ENCODE data around the gene CLIC6. TPM values are rescaled to one million over a fixed set of nuclear protein-coding genes. Genes with fewer than 3 reads are reported as not detected.

Gene CLIC6
- total and polyA plus RNA-seq, 2 of the 8 experiments (the other 6 are each of a cell fraction or from before 2014, with no cell fraction given), result 0.42 to 1.3 TPM

DNA sequence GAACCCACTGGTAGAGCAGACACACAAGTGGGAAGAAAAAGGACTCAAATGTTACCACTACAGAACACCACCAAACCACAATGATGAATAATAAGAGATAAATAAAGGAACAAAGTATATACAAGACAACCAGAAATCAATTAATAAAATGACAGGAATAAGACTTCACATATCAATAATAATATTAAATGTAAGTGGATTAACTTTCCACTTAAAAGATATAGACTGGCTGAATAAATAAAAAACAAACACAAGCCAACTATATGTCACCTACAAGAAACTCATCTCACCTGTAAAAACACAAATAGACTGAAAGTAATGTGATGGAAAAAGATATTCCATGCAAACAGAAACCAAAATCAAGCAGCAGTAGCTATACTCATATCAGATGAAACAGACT lies 6.9 kb upstream of the CLIC6 start (continued):
- no peak for TF ChIP-seq CTCF (IDR thresholded peaks at IDR 0.05; ENCODE audit: control extremely low read depth in 1 of 3, insufficient read depth in 1 of 3, low read depth in 1 of 3, low read length in 3 of 3)
